ENCODE measurements around the gene GLTP.

DNA sequence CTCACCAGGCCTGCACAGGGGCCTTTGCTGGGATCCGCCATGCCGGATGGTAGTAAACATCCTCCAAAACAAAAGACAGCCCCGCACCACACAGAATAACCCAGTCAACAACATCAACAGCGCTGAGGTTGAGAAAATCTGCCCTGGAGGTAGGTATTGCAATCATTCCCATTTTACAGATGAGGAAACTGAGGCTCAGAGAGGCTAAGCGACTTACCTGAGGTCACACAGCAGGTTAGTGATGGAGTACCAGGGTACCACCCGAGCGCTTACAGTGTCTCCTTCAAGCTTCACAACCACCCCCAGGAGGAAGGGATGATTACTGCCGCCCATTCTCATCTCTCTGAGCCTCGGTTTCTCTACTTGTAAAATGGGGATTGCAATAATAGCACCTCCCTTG lies 62.1 kb downstream of the GLTP start:
- TF ChIP-seq, protein P1, sequence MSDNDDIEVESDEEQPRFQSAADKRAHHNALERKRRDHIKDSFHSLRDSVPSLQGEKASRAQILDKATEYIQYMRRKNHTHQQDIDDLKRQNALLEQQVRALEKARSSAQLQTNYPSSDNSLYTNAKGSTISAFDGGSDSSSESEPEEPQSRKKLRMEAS (CRISPR knock-in tag; IDR thresholded peaks at IDR 0.05) = no peak
- TF ChIP-seq, protein P2, sequence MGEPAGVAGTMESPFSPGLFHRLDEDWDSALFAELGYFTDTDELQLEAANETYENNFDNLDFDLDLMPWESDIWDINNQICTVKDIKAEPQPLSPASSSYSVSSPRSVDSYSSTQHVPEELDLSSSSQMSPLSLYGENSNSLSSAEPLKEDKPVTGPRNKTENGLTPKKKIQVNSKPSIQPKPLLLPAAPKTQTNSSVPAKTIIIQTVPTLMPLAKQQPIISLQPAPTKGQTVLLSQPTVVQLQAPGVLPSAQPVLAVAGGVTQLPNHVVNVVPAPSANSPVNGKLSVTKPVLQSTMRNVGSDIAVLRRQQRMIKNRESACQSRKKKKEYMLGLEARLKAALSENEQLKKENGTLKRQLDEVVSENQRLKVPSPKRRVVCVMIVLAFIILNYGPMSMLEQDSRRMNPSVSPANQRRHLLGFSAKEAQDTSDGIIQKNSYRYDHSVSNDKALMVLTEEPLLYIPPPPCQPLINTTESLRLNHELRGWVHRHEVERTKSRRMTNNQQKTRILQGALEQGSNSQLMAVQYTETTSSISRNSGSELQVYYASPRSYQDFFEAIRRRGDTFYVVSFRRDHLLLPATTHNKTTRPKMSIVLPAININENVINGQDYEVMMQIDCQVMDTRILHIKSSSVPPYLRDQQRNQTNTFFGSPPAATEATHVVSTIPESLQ (CRISPR knock-in tag; IDR thresholded peaks at IDR 0.05) = no peak
- TF ChIP-seq, protein P3, sequence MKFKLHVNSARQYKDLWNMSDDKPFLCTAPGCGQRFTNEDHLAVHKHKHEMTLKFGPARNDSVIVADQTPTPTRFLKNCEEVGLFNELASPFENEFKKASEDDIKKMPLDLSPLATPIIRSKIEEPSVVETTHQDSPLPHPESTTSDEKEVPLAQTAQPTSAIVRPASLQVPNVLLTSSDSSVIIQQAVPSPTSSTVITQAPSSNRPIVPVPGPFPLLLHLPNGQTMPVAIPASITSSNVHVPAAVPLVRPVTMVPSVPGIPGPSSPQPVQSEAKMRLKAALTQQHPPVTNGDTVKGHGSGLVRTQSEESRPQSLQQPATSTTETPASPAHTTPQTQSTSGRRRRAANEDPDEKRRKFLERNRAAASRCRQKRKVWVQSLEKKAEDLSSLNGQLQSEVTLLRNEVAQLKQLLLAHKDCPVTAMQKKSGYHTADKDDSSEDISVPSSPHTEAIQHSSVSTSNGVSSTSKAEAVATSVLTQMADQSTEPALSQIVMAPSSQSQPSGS (CRISPR knock-in tag; IDR thresholded peaks at IDR 0.05; ENCODE audit: borderline replicate concordance, low read depth) = no peak

All from WTC11 (cell line).